B cell (primary cell): ENCODE data around the gene ADAMTS2. TPM values are rescaled to one million over a fixed set of nuclear protein-coding genes. Genes with fewer than 3 reads are reported as not detected.

Experiments
- ATAC-seq: fragments of 200-7000 bp; cut with Tn5 transposase; one replicate; pipeline ENCODE4 v1.10.0; 2021; ENCODE audit warnings: low read depth, mild to moderate bottlenecking, moderate number of reproducible peaks, moderate library complexity
- CTCF ChIA-PET: fragments of 350-600 bp; sonication (Branson Sonifier 250); formaldehyde crosslinking; loops from one replicate; lab custom pipeline; 2021; ENCODE audit warnings: antibody characterized with exemption, inconsistent platforms; lab: Charles Lee
- POLR2A ChIA-PET: fragments of 350-600 bp; sonication (Branson Sonifier 250); formaldehyde crosslinking; loops from one replicate; lab custom pipeline; 2021; ENCODE audit warnings: antibody characterized with exemption; lab: Charles Lee
- DNase-seq: peaks from one replicate; pipeline ENCODE4 v3.0.0; 2013
- H2AFZ ChIP-seq: 2 replicates; pipeline ENCODE4 v1.6.1; 2012; ENCODE audit warnings: mild to moderate bottlenecking, low read depth, low read length; ENCODE audit not compliant: insufficient read depth, poor library complexity, severe bottlenecking
- H3K27ac ChIP-seq, 2 donors: 1 replicate in 1 of 2; 2 replicates in 1 of 2; pipeline ENCODE4 v1.5.1; 2012 to 2013; ENCODE audit warnings: low read length in 2 of 2, mild to moderate bottlenecking in 2 of 2, moderate library complexity in 1 of 2
- H3K27me3 ChIP-seq, 4 experiments: fragments of 200-600 bp in 1 of 4; sonication (generic) in 1 of 4; replicated peaks in 1 of 4; 1 replicate in 2 of 4; 2 replicates in 2 of 4; pipeline versions ENCODE4 v1.6.1 to v1.7.0; 2013 to 2016; ENCODE audit warnings: low read length in 3 of 4, mild to moderate bottlenecking in 2 of 4, mixed read lengths in 1 of 4, moderate library complexity in 1 of 4; ENCODE audit not compliant: insufficient read depth in 4 of 4, control insufficient read depth in 3 of 4; ENCODE audit errors: control extremely low read depth in 1 of 4
- H3K36me3 ChIP-seq, 2 experiments: replicated peaks in 1 of 2; 1 replicate in 1 of 2; 2 replicates in 1 of 2; pipeline versions ENCODE4 v1.6.1 to v1.7.1; 2013; ENCODE audit warnings: low read length in 1 of 2; ENCODE audit not compliant: insufficient read depth in 2 of 2, control insufficient read depth in 1 of 2; ENCODE audit errors: control extremely low read depth in 1 of 2, extremely low read depth in 1 of 2
- H3K4me1 ChIP-seq, 2 donors: fragments of 200-600 bp in 1 of 2; sonication (generic) in 1 of 2; 1 replicate in 1 of 2; 2 replicates in 1 of 2; pipeline versions ENCODE4 v1.5.1 to v1.6.1; 2013 to 2017; ENCODE audit warnings: low read length in 2 of 2; ENCODE audit not compliant: control insufficient read depth in 2 of 2, insufficient read depth in 2 of 2
- H3K4me2 ChIP-seq: replicated peaks from 2 replicates; pipeline ENCODE3; 2012; ENCODE audit warnings: mild to moderate bottlenecking, low read depth, low read length; ENCODE audit not compliant: poor library complexity, severe bottlenecking
- H3K4me3 ChIP-seq, 5 experiments: fragments of 200-600 bp in 1 of 5; sonication (generic) in 1 of 5; 1 replicate in 3 of 5; 2 replicates in 2 of 5; pipeline versions ENCODE4 v1.5.1 to v1.7.0; 2011 to 2016; ENCODE audit warnings: low read length in 4 of 5, mild to moderate bottlenecking in 4 of 5, low read depth in 2 of 5, control low read depth in 1 of 5, moderate library complexity in 1 of 5; ENCODE audit not compliant: insufficient read depth in 1 of 5; ENCODE audit errors: control extremely low read depth in 1 of 5, extremely low read depth in 1 of 5
- H3K79me2 ChIP-seq: fragments of 200-600 bp; sonication (generic); one replicate; pipeline ENCODE4 v1.6.0; 2016; ENCODE audit warnings: low read length; ENCODE audit not compliant: control insufficient read depth, insufficient read depth
- H3K9ac ChIP-seq: fragments of 200-600 bp; sonication (generic); 2 replicates; pipeline ENCODE4 v1.6.1; 2017; ENCODE audit warnings: mild to moderate bottlenecking, low read length, moderate library complexity
- H3K9me3 ChIP-seq, 3 donors: one replicate each; pipeline versions ENCODE4 v1.6.1 to v1.7.1; 2013; ENCODE audit warnings: low read length in 2 of 3; ENCODE audit not compliant: control insufficient read depth in 2 of 3, insufficient read depth in 1 of 3; ENCODE audit errors: control extremely low read depth in 1 of 3
- H4K20me1 ChIP-seq: 2 replicates; pipeline ENCODE4 v1.6.0; 2012; ENCODE audit warnings: mild to moderate bottlenecking, low read length; ENCODE audit not compliant: insufficient read depth, control insufficient read depth, poor library complexity, severe bottlenecking
- H3K27ac Mint-ChIP-seq: one replicate; pipeline ENCODE4 v1.8.0; 2021; ENCODE audit warnings: mixed read lengths
- H3K27me3 Mint-ChIP-seq: one replicate; pipeline ENCODE4 v1.8.0; 2021; ENCODE audit warnings: mixed read lengths
- H3K4me1 Mint-ChIP-seq: one replicate; pipeline ENCODE4 v1.8.0; 2021; ENCODE audit warnings: mixed read lengths
- H3K4me3 Mint-ChIP-seq: one replicate; pipeline ENCODE4 v1.8.0; 2021; ENCODE audit warnings: mixed read lengths
- H3K9me3 Mint-ChIP-seq: one replicate; pipeline ENCODE4 v1.8.0; 2022; ENCODE audit warnings: mixed read lengths; ENCODE audit not compliant: insufficient read depth
- EZH2 ChIP-seq: IDR thresholded peaks from 2 replicates; pipeline ENCODE4 v1.6.1; 2012; ENCODE audit warnings: borderline replicate concordance, low read depth, mild to moderate bottlenecking, moderate library complexity, low read length; ENCODE audit not compliant: insufficient read depth, poor library complexity, severe bottlenecking
- WGBS: methylation state at CpG from one replicate; pipeline ENCODE4 v1.1.5; 2013; ENCODE audit warnings: missing lambda C conversion rate; ENCODE audit not compliant: insufficient coverage; 5-methylcytosine and 5-hydroxymethylcytosine counted together
- intact Hi-C: fragments of 100-400 bp; cut with micrococcal nuclease; formaldehyde crosslinking; loops from one replicate; pipeline ENCODE4 v1.10.0; 2022
- polyA plus RNA-seq: library from polyadenylated mRNA; depleted of rRNA; stranded (reverse); fragments of >200 nt; gene quantifications from 2 replicates; pipeline ENCODE4 v1.2.3, GENCODE V29; 2012
- total RNA-seq, 2 donors: library from RNA; stranded (reverse); fragments of 120-200 nt in 1 of 2; gene quantifications; 1 replicate in 1 of 2; 2 replicates in 1 of 2; pipeline versions ENCODE4 v1.2.3 to v1.2.4, GENCODE V29; 2013 to 2022
- TF ChIP-seq, protein P1 (sequence below): fragments of 200-600 bp; IDR thresholded peaks from one replicate; pipeline ENCODE4 v1.8.0; 2022; ENCODE audit warnings: antibody characterized with exemption, mild to moderate bottlenecking

The ADAMTS2 gene
- total and polyA plus RNA-seq, 2 donors (not counting 1 experiment from before 2014, with no cell fraction given): not detected

DNA sequence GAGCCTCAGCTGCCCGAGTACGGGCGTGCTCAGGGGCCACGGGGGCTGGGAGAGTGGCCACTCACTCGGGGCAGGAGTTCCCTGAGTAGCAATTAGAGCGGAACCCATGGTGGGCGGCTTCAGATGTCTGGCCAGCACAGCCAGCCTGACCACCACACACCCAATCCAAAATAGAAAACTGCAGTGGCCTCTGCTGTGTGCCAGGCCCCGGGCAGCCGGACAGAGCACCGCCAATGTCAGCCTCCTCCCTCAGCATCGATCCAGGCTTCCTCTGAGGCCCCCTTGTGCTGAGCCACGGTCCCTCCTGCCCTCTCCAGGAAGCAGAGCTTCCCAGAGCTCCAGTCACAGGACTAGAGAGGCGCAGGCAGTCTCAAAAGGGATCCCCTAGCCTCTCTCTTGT lies 2.7 kb downstream of the ADAMTS2 start:
- Mint-ChIP-seq H3K27ac (no peak overlapping the region), H3K4me1 (peaks cover 9% of the 10 kb centered on the region), H3K27me3 (peaks cover 47% of the 10 kb centered on the region), H3K9me3 (no peaks in the 10 kb centered on the region), H3K4me3 (peak overlapping the region; percentile 74)
- no peak overlapping the region for H3K27ac ChIP-seq
- no peaks in the 10 kb centered on the region for H3K79me2 ChIP-seq
- H3K9me3 ChIP-seq: peaks cover 0 to 4% (median 0%) of the 10 kb centered on the region in 3 donors
- no peak overlapping the region for H3K9ac ChIP-seq
- POLR2A ChIA-PET: no interaction called here
- no peak overlapping the region for H2AFZ ChIP-seq
- H4K20me1 ChIP-seq: no peaks in the 10 kb centered on the region
- no peak overlapping the region for H3K4me3 ChIP-seq
- TF ChIP-seq, protein P1, sequence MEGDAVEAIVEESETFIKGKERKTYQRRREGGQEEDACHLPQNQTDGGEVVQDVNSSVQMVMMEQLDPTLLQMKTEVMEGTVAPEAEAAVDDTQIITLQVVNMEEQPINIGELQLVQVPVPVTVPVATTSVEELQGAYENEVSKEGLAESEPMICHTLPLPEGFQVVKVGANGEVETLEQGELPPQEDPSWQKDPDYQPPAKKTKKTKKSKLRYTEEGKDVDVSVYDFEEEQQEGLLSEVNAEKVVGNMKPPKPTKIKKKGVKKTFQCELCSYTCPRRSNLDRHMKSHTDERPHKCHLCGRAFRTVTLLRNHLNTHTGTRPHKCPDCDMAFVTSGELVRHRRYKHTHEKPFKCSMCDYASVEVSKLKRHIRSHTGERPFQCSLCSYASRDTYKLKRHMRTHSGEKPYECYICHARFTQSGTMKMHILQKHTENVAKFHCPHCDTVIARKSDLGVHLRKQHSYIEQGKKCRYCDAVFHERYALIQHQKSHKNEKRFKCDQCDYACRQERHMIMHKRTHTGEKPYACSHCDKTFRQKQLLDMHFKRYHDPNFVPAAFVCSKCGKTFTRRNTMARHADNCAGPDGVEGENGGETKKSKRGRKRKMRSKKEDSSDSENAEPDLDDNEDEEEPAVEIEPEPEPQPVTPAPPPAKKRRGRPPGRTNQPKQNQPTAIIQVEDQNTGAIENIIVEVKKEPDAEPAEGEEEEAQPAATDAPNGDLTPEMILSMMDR: no peak
- TF ChIP-seq EZH2: no peak
- CTCF ChIA-PET: no interaction called here
- no peak overlapping the region for H3K4me2 ChIP-seq
- DNase-seq: no peak
- intact Hi-C loops: no loop called here
- H3K36me3 ChIP-seq: no peaks in the 10 kb centered on the region
- WGBS: 52% methylated on average over 13 of the region's 13 CpGs
- H3K4me1 ChIP-seq: peaks cover 10 to 11% of the 10 kb centered on the region in 2 donors
- no peak for ATAC-seq
- H3K27me3 ChIP-seq: peaks cover 0 to 38% (median 10%) of the 10 kb centered on the region in 4 experiments

DNA sequence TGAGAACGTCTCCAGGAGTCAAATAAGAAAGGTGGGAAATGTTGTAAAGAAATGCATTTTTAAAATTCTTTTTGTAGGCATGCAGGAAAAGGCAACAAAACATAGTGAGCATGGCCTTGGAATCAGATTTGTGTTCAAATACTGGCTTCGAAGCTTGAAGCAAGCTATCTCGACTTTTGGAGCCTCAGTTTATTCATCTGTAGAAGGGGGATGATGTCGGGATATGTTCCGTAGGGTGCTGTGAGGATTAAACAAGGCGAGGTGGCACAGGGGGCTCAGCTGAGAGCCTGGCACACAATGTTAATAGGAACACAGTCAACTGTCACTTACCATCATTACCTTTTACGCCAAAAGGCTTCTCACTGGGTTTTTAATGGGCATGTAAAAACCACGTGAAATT lies 4.8 kb downstream of the ADAMTS2 start:
- Histone ChIP-seq H4K20me1 (no peaks in the 10 kb centered on the region), H2AFZ (no peak overlapping the region), H3K79me2 (no peaks in the 10 kb centered on the region), H3K9ac (no peak overlapping the region), H3K36me3 (no peaks in the 10 kb centered on the region), H3K4me1 (peaks cover 10 to 11% of the 10 kb centered on the region in 2 donors), H3K4me2 (no peak overlapping the region), H3K9me3 (no peaks in the 10 kb centered on the region), H3K4me3 (no peak overlapping the region), H3K27me3 (peaks cover 0 to 24% (median 6%) of the 10 kb centered on the region in 4 experiments), H3K27ac (no peak overlapping the region)
- no peak for DNase-seq
- Mint-ChIP-seq H3K4me1 (peaks cover 9% of the 10 kb centered on the region), H3K27me3 (peaks cover 28% of the 10 kb centered on the region), H3K27ac (no peak overlapping the region), H3K9me3 (no peaks in the 10 kb centered on the region), H3K4me3 (no peak overlapping the region)
- TF ChIP-seq EZH2: no peak
- TF ChIP-seq, protein P1: no peak
- WGBS: 82% methylated on average over 6 of the region's 8 CpGs
- ATAC-seq: no peak
- intact Hi-C loops: no loop called here
- ChIA-PET CTCF (no interaction called here), POLR2A (no interaction called here)
